ENCODE results near the gene SWSAP1.

SWSAP1 gene

DNA sequence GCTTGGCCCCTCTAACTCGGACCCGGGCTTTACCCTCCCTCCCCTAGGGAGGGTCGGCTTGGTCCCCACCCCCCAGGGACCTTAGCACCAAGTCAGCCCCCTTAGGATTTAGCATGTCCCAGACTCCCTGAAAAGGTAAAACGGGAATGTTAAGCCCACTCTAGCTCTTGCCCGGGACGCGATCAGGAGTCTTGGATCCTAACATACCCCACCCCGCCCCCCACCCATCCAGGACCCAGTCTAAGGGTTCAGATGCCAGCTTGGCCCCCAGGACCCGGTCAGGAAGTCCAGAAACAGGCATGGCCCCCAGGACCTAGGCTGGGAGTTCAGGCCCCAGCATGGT, 9.2 kb downstream of the SWSAP1 start:
- no peaks in the 10 kb centered on the region for H3K27me3 ChIP-seq (ENCODE audit: insufficient read depth, low read length)
- TF ChIP-seq, protein P1, sequence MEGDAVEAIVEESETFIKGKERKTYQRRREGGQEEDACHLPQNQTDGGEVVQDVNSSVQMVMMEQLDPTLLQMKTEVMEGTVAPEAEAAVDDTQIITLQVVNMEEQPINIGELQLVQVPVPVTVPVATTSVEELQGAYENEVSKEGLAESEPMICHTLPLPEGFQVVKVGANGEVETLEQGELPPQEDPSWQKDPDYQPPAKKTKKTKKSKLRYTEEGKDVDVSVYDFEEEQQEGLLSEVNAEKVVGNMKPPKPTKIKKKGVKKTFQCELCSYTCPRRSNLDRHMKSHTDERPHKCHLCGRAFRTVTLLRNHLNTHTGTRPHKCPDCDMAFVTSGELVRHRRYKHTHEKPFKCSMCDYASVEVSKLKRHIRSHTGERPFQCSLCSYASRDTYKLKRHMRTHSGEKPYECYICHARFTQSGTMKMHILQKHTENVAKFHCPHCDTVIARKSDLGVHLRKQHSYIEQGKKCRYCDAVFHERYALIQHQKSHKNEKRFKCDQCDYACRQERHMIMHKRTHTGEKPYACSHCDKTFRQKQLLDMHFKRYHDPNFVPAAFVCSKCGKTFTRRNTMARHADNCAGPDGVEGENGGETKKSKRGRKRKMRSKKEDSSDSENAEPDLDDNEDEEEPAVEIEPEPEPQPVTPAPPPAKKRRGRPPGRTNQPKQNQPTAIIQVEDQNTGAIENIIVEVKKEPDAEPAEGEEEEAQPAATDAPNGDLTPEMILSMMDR (IDR thresholded peaks at IDR 0.05; ENCODE audit: low read length), result no peak
- no peak for TF ChIP-seq EZH2 (IDR thresholded peaks at IDR 0.05; ENCODE audit: borderline replicate concordance, low read length)
- H3K9me2 ChIP-seq (ENCODE audit: low read depth, low read length), result no peaks in the 10 kb centered on the region
- peaks cover under 1% of the 10 kb centered on the region; the same call in 1 of the 2 replicates for H3K36me3 ChIP-seq (ENCODE audit: insufficient read depth, low read length)
- H3K79me2 ChIP-seq (ENCODE audit: insufficient read depth, low read length), result no peaks in the 10 kb centered on the region
- no peak overlapping the region for H2AFZ ChIP-seq (ENCODE audit: low read length)
- H3K4me1 ChIP-seq (ENCODE audit: insufficient read depth, low read length, severe bottlenecking), result peaks cover 40% of the 10 kb centered on the region
- no peaks in the 10 kb centered on the region for H4K20me1 ChIP-seq (ENCODE audit: insufficient read depth, low read length)
- peak overlapping the region; percentile 61 for H3K4me2 ChIP-seq (ENCODE audit: low read length)
- H3K27ac ChIP-seq (ENCODE audit: low read depth, low read length, poor library complexity, severe bottlenecking), result no peak overlapping the region
- H3K9ac ChIP-seq (ENCODE audit: low read length), result peak overlapping the region; percentile 26; the same call in 1 of the 2 replicates
- H3F3A ChIP-seq (ENCODE audit: insufficient read depth, low read length), result no peaks in the 10 kb centered on the region
- H3K9me3 ChIP-seq (ENCODE audit: low read length), result no peaks in the 10 kb centered on the region
- peak overlapping the region; percentile 51 for H3K4me3 ChIP-seq (ENCODE audit: low read depth, low read length, poor library complexity, severe bottlenecking)

DNA sequence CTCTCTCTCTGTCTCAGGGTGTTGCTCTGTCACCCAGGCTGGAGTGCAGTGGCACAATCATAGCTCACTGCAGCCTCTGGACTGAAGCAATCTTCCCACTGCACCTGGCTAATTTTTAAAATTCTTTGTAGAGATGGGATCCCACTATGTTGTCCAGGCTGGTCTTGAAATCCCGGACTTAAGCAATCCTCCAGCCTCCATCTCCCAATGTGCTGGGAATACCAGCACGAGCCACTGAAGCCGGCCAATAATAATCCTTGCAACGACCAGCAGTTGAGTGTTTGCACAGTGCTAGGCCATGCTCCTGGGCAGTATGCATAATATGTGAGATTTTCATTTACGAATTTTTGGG, 10.3 kb downstream of the SWSAP1 start:
- TF ChIP-seq, protein P1 (IDR thresholded peaks at IDR 0.05; ENCODE audit: low read length), result no peak
- TF ChIP-seq EZH2 (IDR thresholded peaks at IDR 0.05; ENCODE audit: borderline replicate concordance, low read length), result no peak
- no peaks in the 10 kb centered on the region for H3K79me2 ChIP-seq (ENCODE audit: insufficient read depth, low read length)
- no peak overlapping the region for H3K27ac ChIP-seq (ENCODE audit: low read depth, low read length, poor library complexity, severe bottlenecking)
- H3K27me3 ChIP-seq (ENCODE audit: insufficient read depth, low read length), result no peaks in the 10 kb centered on the region
- H3F3A ChIP-seq (ENCODE audit: insufficient read depth, low read length), result no peaks in the 10 kb centered on the region
- no peak overlapping the region for H3K4me2 ChIP-seq (ENCODE audit: low read length)
- H3K9ac ChIP-seq (ENCODE audit: low read length), result no peak overlapping the region
- no peaks in the 10 kb centered on the region for H4K20me1 ChIP-seq (ENCODE audit: insufficient read depth, low read length)
- H2AFZ ChIP-seq (ENCODE audit: low read length), result no peak overlapping the region
- H3K9me2 ChIP-seq (ENCODE audit: low read depth, low read length), result no peaks in the 10 kb centered on the region
- H3K36me3 ChIP-seq (ENCODE audit: insufficient read depth, low read length), result no peaks in the 10 kb centered on the region
- H3K9me3 ChIP-seq (ENCODE audit: low read length), result no peaks in the 10 kb centered on the region
- H3K4me3 ChIP-seq (ENCODE audit: low read depth, low read length, poor library complexity, severe bottlenecking), result no peak overlapping the region
- H3K4me1 ChIP-seq (ENCODE audit: insufficient read depth, low read length, severe bottlenecking), result peaks cover 33% of the 10 kb centered on the region

DNA sequence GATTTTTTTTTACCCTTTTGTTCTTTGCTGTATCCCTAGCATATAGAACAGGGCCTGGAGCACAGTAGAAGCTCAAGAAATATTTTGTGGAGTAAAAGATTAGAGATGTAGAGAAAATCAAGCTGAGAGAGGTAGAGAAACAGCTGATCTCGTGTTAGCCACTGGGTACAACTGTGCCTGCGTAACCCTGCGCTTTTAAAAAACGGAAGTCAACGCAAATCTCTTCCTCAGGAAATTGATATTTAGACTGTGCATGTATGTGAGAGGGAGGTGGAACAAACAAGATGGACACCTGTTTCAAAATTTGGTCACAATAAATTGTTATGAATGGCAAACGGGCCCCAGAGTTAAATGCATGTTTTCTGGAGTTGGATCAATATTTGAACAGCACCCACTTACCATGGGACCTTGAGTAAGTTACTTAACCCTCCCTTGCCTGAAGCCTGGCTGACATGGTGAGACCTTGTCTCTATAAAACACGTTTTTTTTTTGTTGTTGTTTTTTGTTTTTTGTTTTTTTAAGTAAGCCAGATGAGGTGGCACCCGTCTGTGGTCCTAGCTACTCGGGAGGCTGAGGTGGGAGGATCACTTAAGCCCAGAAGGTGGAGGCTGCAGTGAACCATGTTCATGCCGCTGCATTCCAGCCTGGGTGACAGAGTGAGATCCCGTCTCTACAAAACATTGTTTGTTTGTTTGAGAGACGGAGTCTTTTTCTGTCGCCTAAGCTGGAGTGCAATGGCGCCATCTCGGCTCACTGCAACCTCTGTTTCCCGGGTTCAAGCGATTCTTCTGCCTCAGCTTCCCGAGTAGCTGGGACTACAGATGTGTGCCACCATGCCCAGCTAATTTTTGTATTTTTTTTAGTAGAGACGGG, 12.9 kb downstream of the SWSAP1 start:
- Histone ChIP-seq H3K4me1 (ENCODE audit: insufficient read depth, low read length, severe bottlenecking) (peaks cover 25% of the 10 kb centered on the region), H3K4me3 (ENCODE audit: low read depth, low read length, poor library complexity, severe bottlenecking) (no peak overlapping the region), H3K27me3 (ENCODE audit: insufficient read depth, low read length) (peaks cover 8% of the 10 kb centered on the region; the same call in 1 of the 2 replicates), H3K9me2 (ENCODE audit: low read depth, low read length) (no peaks in the 10 kb centered on the region), H3K27ac (ENCODE audit: low read depth, low read length, poor library complexity, severe bottlenecking) (peak overlapping the region; percentile 38), H3K9ac (ENCODE audit: low read length) (no peak overlapping the region), H3K36me3 (ENCODE audit: insufficient read depth, low read length) (no peaks in the 10 kb centered on the region; the same call in 1 of the 2 replicates), H2AFZ (ENCODE audit: low read length) (no peak overlapping the region), H3K79me2 (ENCODE audit: insufficient read depth, low read length) (no peaks in the 10 kb centered on the region), H3F3A (ENCODE audit: insufficient read depth, low read length) (no peaks in the 10 kb centered on the region), H3K9me3 (ENCODE audit: low read length) (0 out of 2 replicates have a peak, but pooled peaks cover 4% of the 10 kb centered on the region), H4K20me1 (ENCODE audit: insufficient read depth, low read length) (no peaks in the 10 kb centered on the region), H3K4me2 (ENCODE audit: low read length) (no peak overlapping the region; the same call in 1 of the 2 replicates)
- no peak for TF ChIP-seq EZH2 (IDR thresholded peaks at IDR 0.05; ENCODE audit: borderline replicate concordance, low read length)
- TF ChIP-seq, protein P1 (IDR thresholded peaks at IDR 0.05; ENCODE audit: low read length), result no peak
